ENCODE measurements around the gene BST1. TPM values are rescaled to one million over a fixed set of nuclear protein-coding genes. Genes with fewer than 3 reads are reported as not detected.

Gene BST1
- total RNA-seq, 1 experiment from 2014 or later: 1.4 TPM

GRCh38 chr4:15676899-15677298, 26.0 kb upstream of the BST1 start (continued):
- TF ChIP-seq NR1H2 (CRISPR knock-in tag; IDR thresholded peaks at IDR 0.05): no peak

- DNase-seq (ENCODE audit: low spot score) (no peak), ATAC-seq (no peak)
- peak overlapping the region; percentile 53 for H3K4me3 Mint-ChIP-seq
Observed at GRCh38 chr4:15677507-15677988, 25.3 kb upstream of the BST1 start.

GRCh38 chr4:15681067-15681371, 21.8 kb upstream of the BST1 start:
- DNase-seq (ENCODE audit: low spot score): no peak
- ChIA-PET POLR2A (interaction anchor here (1.3 to 2.8 kb wide), 3 partner anchors 11 to 202 kb away, joined by 3 to 25 read pairs (median 6); partner anchors contain the start of gene FBXL5), CTCF (interaction anchor here (1.6 kb wide), 3 partner anchors 125 to 202 kb away, joined by 4 to 9 read pairs (median 4); no protein-coding TSS in a partner anchor)
- H3K27me3 Mint-ChIP-seq (ENCODE audit: low read depth): no peaks in the 10 kb centered on the region
- no peak for ATAC-seq
- peak overlapping the region; percentile 91 for H3K27ac Mint-ChIP-seq
- H3K4me3 Mint-ChIP-seq: peak overlapping the region; percentile 99
- no peaks in the 10 kb centered on the region for H3K9me3 Mint-ChIP-seq
- peaks cover 7% of the 10 kb centered on the region for H3K36me3 Mint-ChIP-seq
- peaks cover 67% of the 10 kb centered on the region for H3K4me1 Mint-ChIP-seq
- TF ChIP-seq CTCF (IDR thresholded peaks at IDR 0.05) (no peak), MAX (CRISPR knock-in tag; IDR thresholded peaks at IDR 0.05) (no peak), ZBTB43 (CRISPR knock-in tag; IDR thresholded peaks at IDR 0.05) (no peak), ZNF232 (CRISPR knock-in tag; IDR thresholded peaks at IDR 0.05) (no peak)

More at GRCh38 chr4:15677507-15677988, 25.3 kb upstream of the BST1 start:
- H3K36me3 Mint-ChIP-seq: peaks cover 7% of the 10 kb centered on the region
- no peak for TF ChIP-seq CBFB (CRISPR knock-in tag; IDR thresholded peaks at IDR 0.05; ENCODE audit: low read depth)
- TF ChIP-seq GRHL2 (CRISPR knock-in tag; IDR thresholded peaks at IDR 0.05; ENCODE audit: insufficient replicate concordance, severe bottlenecking): no peak
- no peak for TF ChIP-seq CTCF (IDR thresholded peaks at IDR 0.05)
- TF ChIP-seq NFATC4 (CRISPR knock-in tag; IDR thresholded peaks at IDR 0.05): no peak
- TF ChIP-seq ATF6 (CRISPR knock-in tag; IDR thresholded peaks at IDR 0.05): no peak
- TF ChIP-seq JUN (CRISPR knock-in tag; IDR thresholded peaks at IDR 0.05): no peak
- no peak for TF ChIP-seq MLX (CRISPR knock-in tag; IDR thresholded peaks at IDR 0.05)
- TF ChIP-seq ZNF396 (CRISPR knock-in tag; IDR thresholded peaks at IDR 0.05; ENCODE audit: borderline replicate concordance): no peak
- H3K4me1 Mint-ChIP-seq: peaks cover 41% of the 10 kb centered on the region
- peak overlapping the region; percentile 89 for H3K27ac Mint-ChIP-seq
- no peaks in the 10 kb centered on the region for H3K27me3 Mint-ChIP-seq (ENCODE audit: low read depth)
- no peaks in the 10 kb centered on the region for H3K9me3 Mint-ChIP-seq
- ChIA-PET POLR2A (no interaction called here), CTCF (no interaction called here)

All from WTC11 (cell line).